ENCODE data around the gene CERS6. TPM values are rescaled to one million over a fixed set of nuclear protein-coding genes. Genes with fewer than 3 reads are reported as not detected.

CERS6 gene
- total RNA-seq, 3 donors from 2014 or later = 36.4 to 46.4 (median 44.8) TPM

DNA sequence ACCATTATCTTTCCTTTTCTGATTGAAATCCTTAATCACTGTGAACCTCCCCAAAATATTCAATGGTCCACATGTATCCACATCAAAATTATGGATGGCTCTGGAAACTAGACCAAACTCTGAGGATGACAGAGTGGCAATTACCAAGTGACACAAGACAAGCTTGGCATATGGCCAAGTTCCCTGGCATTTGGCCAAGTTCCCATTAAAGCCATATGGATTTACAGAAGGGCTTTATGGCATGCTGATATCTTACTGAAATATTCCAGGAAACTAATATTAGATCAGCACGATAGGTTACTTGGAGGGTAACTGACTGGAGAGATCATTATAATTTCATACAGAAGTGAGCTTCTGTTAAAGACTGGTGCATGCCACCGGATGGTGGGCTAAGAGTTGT, 21.9 kb upstream of the CERS6 start:
- no peak overlapping the region for H3K4me3 ChIP-seq
- intact Hi-C loops (cut with DNase I; ENCODE audit: low total_unique reads) = no loop called here
- no peaks in the 10 kb centered on the region for H3K9me3 ChIP-seq
- no peak overlapping the region for H3K27ac ChIP-seq
- no peaks in the 10 kb centered on the region for H3K4me1 ChIP-seq
- DNase-seq (ENCODE audit: low spot score in 2 of 2) = peak in 1 of 2 donors; percentile 54
- TF ChIP-seq POLR2A (IDR thresholded peaks at IDR 0.05) = no peak
- TF ChIP-seq, protein P1, sequence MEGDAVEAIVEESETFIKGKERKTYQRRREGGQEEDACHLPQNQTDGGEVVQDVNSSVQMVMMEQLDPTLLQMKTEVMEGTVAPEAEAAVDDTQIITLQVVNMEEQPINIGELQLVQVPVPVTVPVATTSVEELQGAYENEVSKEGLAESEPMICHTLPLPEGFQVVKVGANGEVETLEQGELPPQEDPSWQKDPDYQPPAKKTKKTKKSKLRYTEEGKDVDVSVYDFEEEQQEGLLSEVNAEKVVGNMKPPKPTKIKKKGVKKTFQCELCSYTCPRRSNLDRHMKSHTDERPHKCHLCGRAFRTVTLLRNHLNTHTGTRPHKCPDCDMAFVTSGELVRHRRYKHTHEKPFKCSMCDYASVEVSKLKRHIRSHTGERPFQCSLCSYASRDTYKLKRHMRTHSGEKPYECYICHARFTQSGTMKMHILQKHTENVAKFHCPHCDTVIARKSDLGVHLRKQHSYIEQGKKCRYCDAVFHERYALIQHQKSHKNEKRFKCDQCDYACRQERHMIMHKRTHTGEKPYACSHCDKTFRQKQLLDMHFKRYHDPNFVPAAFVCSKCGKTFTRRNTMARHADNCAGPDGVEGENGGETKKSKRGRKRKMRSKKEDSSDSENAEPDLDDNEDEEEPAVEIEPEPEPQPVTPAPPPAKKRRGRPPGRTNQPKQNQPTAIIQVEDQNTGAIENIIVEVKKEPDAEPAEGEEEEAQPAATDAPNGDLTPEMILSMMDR (IDR thresholded peaks at IDR 0.05) = no peak
- no peak for TF ChIP-seq POLR2AphosphoS5 (IDR thresholded peaks at IDR 0.05)
- no peaks in the 10 kb centered on the region for H3K27me3 ChIP-seq
- no peaks in the 10 kb centered on the region for H3K36me3 ChIP-seq

- intact Hi-C loops (cut with DNase I; ENCODE audit: low total_unique reads) = no loop called here
Observed at GRCh38 chr2:168436840-168437239, 19.2 kb upstream of the CERS6 start.

GRCh38 chr2:168438553-168438952, 17.5 kb upstream of the CERS6 start:
- TF ChIP-seq POLR2A (IDR thresholded peaks at IDR 0.05) (no peak), POLR2AphosphoS5 (IDR thresholded peaks at IDR 0.05) (no peak)
- TF ChIP-seq, protein P1 (IDR thresholded peaks at IDR 0.05) = no peak
- Histone ChIP-seq H3K27ac (no peak overlapping the region), H3K36me3 (no peaks in the 10 kb centered on the region), H3K4me3 (no peak overlapping the region), H3K27me3 (no peaks in the 10 kb centered on the region), H3K9me3 (no peaks in the 10 kb centered on the region), H3K4me1 (no peaks in the 10 kb centered on the region)
- DNase-seq (ENCODE audit: low spot score in 2 of 2) = no peak
- intact Hi-C loops (cut with DNase I; ENCODE audit: low total_unique reads) = no loop called here

More at GRCh38 chr2:168436840-168437239, 19.2 kb upstream of the CERS6 start:
- DNase-seq (ENCODE audit: low spot score in 2 of 2) = no peak
- H3K4me1 ChIP-seq = no peaks in the 10 kb centered on the region
- no peak overlapping the region for H3K4me3 ChIP-seq
- no peaks in the 10 kb centered on the region for H3K9me3 ChIP-seq
- no peaks in the 10 kb centered on the region for H3K36me3 ChIP-seq
- H3K27ac ChIP-seq = no peak overlapping the region
- no peaks in the 10 kb centered on the region for H3K27me3 ChIP-seq
- TF ChIP-seq POLR2AphosphoS5 (IDR thresholded peaks at IDR 0.05) (no peak), POLR2A (IDR thresholded peaks at IDR 0.05) (no peak)
- TF ChIP-seq, protein P1 (IDR thresholded peaks at IDR 0.05) = no peak

- DNase-seq (ENCODE audit: low spot score in 2 of 2) = no peak
- H3K27me3 ChIP-seq = no peaks in the 10 kb centered on the region
- TF ChIP-seq POLR2AphosphoS5 (IDR thresholded peaks at IDR 0.05) (no peak), POLR2A (IDR thresholded peaks at IDR 0.05) (no peak)
- TF ChIP-seq, protein P1 (IDR thresholded peaks at IDR 0.05) = no peak
- H3K9me3 ChIP-seq = no peaks in the 10 kb centered on the region
- no peak overlapping the region for H3K4me3 ChIP-seq
- intact Hi-C loops (cut with DNase I; ENCODE audit: low total_unique reads) = no loop called here
- H3K27ac ChIP-seq = no peak overlapping the region
- H3K36me3 ChIP-seq = no peaks in the 10 kb centered on the region
- H3K4me1 ChIP-seq = no peaks in the 10 kb centered on the region
Observed at GRCh38 chr2:168439536-168439935, 16.5 kb upstream of the CERS6 start.

DNA sequence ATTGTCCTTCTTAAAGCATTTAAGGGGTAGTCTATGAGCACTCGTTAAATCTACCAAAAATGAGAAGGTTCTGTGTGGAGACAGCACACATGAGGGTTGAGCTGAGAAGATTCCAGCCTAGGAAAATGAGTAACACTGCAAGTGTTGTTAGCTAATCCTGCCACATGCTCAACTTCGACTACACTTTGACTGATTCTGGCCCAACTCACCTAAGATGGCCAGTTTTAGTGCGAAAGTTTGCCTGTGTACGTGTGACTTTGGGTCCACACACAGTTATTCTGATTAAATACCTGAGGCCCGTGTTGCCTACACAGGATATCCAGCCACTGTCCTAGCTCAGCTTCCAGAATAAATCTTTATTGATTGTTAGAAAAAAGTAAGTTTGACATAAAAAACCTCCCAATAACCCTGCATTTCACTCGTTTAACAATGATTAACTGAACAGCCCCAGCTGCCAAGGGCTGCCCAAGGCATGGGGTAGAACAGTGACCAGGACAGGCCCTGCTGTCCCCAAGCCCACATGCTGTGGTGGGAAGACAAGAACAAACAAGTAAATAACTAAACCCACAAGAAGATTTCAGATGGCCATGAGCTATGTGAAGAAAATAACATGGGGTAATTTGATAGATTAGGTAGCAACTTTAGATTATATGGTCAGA, 14.7 kb upstream of the CERS6 start:
- intact Hi-C loops (cut with DNase I; ENCODE audit: low total_unique reads) = no loop called here
- TF ChIP-seq POLR2A (IDR thresholded peaks at IDR 0.05) (no peak), POLR2AphosphoS5 (IDR thresholded peaks at IDR 0.05) (no peak)
- TF ChIP-seq, protein P1 (IDR thresholded peaks at IDR 0.05) = no peak
- DNase-seq (ENCODE audit: low spot score in 2 of 2) = no peak
- Histone ChIP-seq H3K27me3 (no peaks in the 10 kb centered on the region), H3K4me1 (no peaks in the 10 kb centered on the region), H3K36me3 (no peaks in the 10 kb centered on the region), H3K9me3 (no peaks in the 10 kb centered on the region), H3K27ac (no peak overlapping the region), H3K4me3 (no peak overlapping the region)

Measured in breast epithelium (tissue), 4 donors.